HS-27A (cell line): ENCODE data around the gene ISM2.
"Not testable (repeated sequence)": the region's sequence is repeated elsewhere in the genome, so short reads cannot be mapped to it uniquely, and the experiment has no call there.

Experiments used
- DNase-seq: peaks from one replicate; pipeline ENCODE4 v3.0.0-alpha.2; 2012; ENCODE audit warnings: low read depth, missing footprints

The ISM2 gene

DNA sequence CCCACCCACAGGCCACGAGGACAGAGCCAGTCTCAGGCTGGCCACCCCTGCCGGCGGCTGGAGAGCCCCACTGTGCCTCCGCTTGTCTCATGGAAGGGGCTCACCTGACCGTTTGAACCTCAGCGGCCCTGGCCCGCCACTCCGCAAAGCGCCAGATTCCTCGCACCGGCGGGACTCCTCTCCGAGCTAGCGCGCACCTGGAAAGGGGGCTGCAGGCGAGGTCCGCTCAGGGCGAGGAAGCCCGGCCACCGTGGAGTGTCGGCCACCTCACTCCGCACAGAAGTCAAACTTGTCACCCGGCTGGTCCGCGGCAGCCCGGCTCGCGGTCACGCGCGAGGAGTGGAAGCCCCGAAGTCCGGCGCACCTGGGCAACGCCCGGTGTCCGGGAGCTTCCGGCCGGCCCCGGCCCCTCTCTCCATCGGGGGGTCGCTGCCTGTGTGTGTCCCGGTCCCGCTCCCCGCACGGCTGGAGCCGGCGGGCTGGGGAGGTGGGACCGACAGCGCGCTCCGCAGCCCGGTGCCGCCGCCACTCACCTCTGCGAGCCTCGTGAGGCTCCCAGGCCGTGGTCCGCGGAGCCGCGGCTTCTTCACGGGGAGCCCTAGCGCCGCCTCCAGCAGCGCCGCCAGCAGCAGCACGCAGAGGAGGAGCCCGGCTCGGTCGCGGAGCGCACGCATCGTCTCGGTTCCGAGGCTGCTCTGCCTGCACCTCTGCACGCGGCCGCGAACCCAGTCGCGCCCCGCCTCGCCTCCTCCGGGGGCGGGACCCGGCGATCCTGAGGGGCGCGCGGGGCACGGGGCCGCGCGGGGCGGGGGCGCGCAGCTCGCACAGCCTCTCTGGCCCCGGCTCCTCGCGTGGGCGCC lies at the start of gene ISM2:
Gene ISM2, minus strand, starts transcription at position 697 of the 860 bp plus-strand sequence. Its CDS starts 23 bp downstream, at position 674.
- DNase-seq = no peak

- no peak for DNase-seq
Measured at GRCh38 chr14:77547512-77548180, 49.0 kb upstream of the ISM2 start.

- not testable (repeated sequence) for DNase-seq
Measured at GRCh38 chr14:77545171-77545570, 46.6 kb upstream of the ISM2 start.

DNA sequence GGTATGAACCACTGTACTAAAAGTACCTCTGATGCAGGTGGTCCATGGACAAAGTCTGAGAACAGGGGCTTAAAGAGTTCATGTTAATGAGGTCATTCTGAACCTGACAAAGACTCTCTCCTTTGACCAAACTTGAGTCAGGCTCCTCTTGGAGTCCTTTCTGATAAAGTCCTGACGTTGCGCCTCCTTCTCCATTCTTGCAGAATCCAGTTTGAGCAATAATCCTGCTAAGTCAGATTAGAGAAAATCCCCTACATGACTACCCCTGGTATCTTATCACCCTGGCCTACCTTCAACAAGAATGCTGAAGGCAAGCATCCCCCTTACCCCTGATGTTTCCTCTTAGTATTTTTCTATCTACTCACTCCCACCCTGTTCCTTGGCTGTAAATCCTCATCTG lies 46.0 kb upstream of the ISM2 start:
- DNase-seq = no peak

DNA sequence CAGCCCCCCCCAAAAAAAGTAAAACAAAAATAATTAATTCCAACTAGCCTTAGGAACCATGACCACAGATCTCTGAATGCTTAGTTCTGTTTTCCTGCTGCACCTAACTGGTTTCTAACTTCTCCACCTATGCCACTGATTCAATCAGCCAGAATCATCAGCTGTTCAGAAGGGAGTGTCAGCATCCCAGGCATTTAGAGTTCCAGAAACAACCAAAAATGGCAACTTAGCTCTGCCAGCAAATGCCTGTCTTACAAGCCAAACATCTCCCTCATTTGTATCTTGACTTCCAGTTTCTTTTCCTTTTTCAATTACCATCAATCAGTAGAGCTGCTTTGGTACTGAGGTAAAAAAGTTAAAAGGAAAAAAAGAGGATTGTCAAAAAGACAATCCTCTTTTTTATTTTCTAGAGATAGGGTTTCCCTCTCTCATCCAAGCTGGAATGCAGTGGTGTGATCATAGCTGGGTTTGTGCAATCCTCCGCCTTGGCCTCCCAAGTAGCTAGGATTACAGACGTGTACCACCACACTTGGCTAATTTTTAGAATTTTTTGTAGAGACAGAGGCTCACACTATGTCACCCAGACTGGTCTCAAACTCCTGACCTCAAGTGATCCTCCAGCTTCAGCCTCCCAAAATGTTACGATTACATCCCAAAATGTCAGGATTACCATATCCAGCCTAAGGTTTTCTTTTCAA lies 45.2 kb upstream of the ISM2 start:
- DNase-seq = no peak

DNA sequence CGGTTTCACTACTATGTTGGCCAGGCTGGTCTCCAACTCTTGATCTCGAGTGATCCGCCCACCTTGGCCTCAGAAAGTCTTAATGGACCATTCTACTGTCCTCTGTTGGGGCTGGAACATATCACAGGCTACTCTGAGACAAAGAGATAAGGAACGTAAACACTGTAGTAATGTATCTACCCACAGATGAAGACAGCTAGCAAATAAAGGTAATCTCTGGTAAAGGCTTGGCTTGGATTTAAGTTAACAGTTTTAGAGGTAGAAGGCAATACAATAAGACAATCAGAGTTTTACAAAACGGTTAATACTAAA lies 44.6 kb upstream of the ISM2 start:
- DNase-seq = no peak

- no peak for DNase-seq
Measured at GRCh38 chr14:77542421-77543239, 44.0 kb upstream of the ISM2 start.

DNA sequence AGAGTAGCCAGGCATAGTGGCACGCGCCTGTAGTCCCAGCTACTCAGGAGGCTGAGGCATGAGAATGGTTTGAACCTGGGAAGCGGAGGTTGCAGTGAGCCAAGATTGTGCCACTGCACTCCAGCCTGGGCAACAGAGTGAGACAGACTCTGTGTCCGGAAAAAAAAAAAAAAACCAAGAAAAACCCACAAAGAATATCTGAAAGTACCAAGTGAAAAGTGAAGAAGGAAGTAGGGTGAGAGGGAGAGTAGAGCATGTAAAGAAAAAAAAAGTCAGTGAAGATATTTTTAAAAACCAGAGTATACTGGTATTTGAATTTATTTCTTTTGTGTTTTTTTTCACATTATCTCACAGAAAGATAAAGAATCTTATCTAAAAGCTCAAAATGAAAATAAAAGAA lies 43.3 kb upstream of the ISM2 start:
- no peak for DNase-seq

DNA sequence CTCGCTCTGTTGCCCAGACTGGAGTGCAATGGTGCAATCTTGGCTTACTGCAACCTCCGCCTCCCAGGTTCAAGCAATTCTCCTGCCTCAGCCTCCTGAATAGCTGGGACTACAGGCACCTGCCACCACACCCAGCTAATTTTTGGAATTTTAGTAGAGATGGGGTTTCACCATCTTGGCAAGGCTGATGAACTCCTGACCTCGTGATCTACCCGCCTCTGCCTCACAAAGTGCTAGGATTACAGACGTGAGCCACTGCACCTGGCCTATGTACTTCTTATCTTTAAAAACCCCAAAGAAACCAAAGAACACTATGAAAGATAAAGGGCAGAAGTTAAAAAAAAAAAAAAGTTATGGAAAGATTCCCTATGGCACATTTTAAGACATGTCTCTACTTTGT lies 38.3 kb upstream of the ISM2 start:
- DNase-seq = not testable (repeated sequence)

GRCh38 chr14:77531071-77531470 lies 32.5 kb upstream of the ISM2 start:
- no peak for DNase-seq

DNA sequence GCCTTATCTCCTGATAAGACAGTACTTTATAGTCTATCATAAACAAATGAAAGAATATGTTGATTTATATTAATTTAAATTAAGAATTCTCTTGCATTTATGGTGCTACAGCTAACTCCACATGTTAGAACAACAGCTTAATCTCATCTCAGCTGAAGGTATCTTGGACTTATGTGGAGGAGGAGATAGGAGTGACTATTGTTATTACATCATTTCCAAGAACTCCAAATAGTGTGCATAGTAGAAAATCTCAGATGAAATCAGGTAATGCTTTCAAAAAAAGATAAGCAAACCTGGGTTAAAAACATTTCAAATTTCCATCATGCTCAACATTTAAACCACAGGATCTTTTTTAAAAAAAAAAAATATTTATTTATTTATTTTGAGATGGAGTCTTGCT lies 31.3 kb upstream of the ISM2 start:
- no peak for DNase-seq

DNA sequence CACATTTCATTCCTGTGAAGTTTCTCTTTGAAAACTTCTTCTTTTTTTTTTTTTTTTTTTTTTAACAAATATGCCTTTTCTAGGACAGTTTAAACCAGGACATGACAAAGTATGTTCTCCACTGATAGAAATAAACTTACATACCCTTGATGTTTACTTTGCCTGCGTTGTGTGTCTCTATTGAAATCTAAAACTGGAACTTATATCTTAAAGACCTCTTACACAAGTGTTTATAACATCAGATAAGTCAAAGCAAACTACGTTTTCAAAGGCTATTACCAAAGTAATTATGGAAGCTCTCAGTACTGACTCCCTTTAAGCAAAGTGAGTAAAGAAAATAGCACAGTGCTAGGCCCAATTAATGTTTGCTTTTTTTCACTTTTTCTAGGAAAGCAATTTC lies 30.6 kb upstream of the ISM2 start:
- no peak for DNase-seq

DNA sequence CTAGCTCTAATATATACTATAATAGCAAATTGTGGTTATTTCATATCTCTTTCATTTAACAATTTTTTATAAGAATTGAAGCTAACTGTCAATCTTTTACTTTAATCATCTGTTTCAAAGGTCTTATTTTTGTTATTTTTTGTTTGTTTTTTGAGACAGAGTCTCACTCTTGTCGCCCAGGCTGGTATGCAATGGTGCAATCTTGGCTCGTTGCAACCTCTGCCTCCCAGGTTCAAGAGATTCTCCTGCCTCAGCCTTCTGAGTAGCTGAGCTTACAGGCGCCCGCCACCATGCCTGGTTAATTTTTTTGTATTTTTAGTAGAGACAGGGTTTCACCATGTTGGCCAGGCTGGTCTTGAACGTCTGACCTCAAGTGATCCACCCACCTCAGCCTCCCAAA lies 30.1 kb upstream of the ISM2 start:
- not testable (repeated sequence) for DNase-seq

GRCh38 chr14:77526266-77526665 lies 27.6 kb upstream of the ISM2 start:
- DNase-seq = no peak

GRCh38 chr14:77524536-77524935 lies 25.9 kb upstream of the ISM2 start:
- no peak for DNase-seq

DNA sequence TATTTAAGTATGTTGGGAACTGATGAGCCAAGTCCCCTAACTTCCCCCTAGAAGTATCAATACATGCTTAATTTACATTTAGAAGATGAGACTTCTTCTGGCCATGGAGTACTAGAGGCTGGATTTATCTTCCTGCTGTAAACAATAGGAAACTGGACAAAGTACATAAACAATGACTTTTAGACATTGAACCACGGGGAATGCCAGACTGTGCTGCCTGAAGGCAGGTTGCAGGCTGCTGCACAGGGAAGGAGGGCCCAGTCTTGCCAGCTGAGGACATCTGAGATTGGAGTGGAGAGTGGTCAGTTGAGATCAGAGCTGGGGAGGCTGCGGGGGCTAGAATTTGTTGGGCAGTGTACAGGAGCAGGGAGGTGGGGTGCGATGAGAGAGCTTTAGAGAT lies 24.5 kb upstream of the ISM2 start:
- DNase-seq = no peak

DNA sequence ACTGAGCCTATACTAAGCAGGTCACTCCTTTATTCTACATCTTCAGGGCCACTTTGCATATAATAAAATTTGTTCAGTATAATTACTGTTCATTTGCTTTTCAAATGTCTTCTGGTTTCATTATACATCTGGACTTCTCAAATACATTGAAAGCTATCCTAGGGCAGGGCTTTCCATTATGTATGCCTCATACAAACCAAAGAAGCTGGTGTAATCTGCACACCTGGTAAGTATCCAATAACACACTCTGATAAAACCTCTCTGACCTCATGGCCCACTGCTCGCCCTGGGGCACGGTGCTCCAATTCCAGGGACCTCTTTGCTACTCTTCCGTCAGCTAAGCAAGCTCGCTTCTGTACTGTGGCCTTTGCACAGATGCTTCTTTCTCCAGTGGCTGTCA lies 21.9 kb upstream of the ISM2 start:
- no peak for DNase-seq

- no peak for DNase-seq
Measured at GRCh38 chr14:77516126-77516525, 17.5 kb upstream of the ISM2 start.

GRCh38 chr14:77511486-77512162 lies 13.0 kb upstream of the ISM2 start:
- no peak for DNase-seq

DNA sequence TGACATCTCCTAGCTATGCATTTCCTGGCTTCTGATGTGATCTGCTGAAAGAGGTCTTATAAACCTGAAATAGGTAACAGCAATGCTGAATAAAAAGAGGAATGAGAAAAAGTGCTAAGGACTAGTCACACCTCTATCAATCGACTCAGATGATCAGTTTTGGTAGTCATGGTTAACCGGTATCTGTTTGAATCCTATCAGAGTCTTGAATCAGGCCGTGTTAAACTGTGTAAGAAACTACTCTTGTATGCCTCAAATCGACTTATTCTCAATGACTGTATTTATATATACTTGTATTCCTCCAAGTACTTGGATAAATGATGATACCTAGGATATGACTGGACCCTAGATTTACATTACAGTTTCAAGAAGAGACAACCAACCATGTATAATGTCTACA lies 10.8 kb upstream of the ISM2 start:
- no peak for DNase-seq

- DNase-seq = no peak
Measured at GRCh38 chr14:77508876-77509275, 10.3 kb upstream of the ISM2 start.

DNA sequence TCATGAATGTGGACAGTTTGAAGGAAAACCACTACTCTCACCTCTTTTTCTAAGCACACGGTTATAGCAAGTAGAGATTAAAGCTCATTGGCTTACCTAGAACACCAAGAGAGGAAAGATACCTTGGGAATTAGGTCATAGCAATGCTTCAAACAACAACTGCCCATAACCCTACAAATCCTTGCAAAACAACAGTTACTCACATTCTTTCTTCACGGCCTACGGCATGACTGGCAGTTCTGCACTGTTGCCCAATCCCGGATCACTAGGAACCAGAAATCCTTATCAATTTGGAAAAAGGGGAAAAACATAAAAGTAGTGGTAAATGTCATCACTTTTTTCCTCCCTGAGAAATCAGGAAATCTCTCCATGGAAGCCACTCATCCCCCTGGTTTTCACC lies 9.6 kb upstream of the ISM2 start:
- DNase-seq = no peak
